Pulmonary artery endothelial cell (primary cell): ENCODE results near the gene TPPP. TPM values are rescaled to one million over a fixed set of nuclear protein-coding genes. Genes with fewer than 3 reads are reported as not detected.

Source experiments
- DNase-seq: peaks from one replicate; pipeline ENCODE4 v3.0.0-alpha.2; 2011; ENCODE audit warnings: low read depth, low spot score
- total RNA-seq: library from RNA; depleted of rRNA; stranded (reverse); fragments of >200 nt; gene quantifications from 2 replicates; pipeline ENCODE4 v1.2.3, GENCODE V29; 2014

TPPP gene
- total RNA-seq, 1 donor from 2014 or later = 0.20 TPM

GRCh38 chr5:665956-666711 is 27.0 kb downstream of the TPPP start:
- no peak for DNase-seq

GRCh38 chr5:665541-665955 is 27.6 kb downstream of the TPPP start:
- DNase-seq = no peak

GRCh38 chr5:664994-665360 is 28.2 kb downstream of the TPPP start:
- DNase-seq = no peak

- DNase-seq = no peak
These were observed 28.7 kb downstream of the TPPP start for GRCh38 chr5:664343-664993.

GRCh38 chr5:663436-664342 is 29.5 kb downstream of the TPPP start:
- no peak for DNase-seq

GRCh38 chr5:662751-663435 is 30.3 kb downstream of the TPPP start:
- DNase-seq = no peak

GRCh38 chr5:661891-662750 is 31.0 kb downstream of the TPPP start:
- DNase-seq = no peak

DNA sequence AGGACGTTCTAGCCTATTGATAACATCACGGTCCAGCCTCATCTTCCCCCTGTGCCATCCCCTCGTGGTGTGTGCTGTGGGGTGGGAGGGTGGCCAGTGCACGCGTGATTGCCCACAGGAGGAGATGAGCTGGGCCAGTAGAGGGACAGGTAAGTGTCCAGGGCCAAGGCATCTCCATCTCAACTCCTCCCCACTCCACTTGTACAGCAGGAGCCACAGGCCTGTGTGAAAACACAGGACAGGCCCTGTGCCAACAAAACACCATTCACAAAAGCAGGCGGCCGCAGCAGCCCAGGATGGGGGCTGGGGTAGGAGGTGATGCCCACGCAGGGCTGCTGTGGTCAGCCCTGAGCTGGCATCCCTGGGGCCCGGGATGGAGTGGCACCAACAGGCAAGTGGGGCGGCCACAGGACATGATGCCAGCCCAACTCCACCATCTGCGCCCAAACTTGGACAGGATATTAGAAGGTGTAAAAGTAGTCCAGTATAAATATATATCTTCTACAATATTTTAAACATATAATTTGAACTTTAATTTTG is 32.6 kb downstream of the TPPP start:
- DNase-seq = no peak

DNA sequence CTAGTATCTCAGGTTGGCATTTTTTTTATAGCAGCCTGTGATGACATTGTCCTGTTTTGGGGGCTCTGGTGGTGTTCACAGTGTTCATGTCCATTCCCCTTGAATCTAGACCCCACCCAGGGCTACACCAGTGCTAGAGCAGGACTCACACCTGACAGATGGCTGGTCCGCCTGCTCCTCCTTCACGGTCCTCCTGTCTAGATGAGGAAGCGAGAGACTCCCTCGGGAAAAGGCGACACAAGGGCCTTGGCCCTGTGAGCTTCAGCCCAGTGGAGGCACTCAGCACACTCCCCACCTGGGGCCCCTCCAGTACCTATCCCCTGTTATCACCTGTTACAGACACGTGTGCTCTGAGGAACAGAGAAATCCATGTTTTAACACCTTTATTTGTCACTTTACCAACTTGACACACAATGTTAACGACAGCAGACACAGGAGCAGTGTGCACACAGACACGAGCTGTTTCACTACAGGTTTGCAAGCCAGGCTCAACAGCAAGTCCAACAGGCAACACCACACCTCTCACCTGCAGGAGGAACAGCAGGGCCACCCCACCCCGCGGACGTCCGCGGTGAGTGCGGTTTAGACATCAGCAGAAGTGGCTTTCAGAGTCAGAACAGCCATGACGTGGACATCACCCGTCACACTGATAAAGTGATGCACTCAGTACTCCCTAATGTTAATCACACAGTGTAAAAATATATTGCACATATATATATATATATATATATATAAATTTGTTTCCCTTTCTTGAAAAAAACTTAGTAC is 33.5 kb downstream of the TPPP start:
- no peak for DNase-seq

DNA sequence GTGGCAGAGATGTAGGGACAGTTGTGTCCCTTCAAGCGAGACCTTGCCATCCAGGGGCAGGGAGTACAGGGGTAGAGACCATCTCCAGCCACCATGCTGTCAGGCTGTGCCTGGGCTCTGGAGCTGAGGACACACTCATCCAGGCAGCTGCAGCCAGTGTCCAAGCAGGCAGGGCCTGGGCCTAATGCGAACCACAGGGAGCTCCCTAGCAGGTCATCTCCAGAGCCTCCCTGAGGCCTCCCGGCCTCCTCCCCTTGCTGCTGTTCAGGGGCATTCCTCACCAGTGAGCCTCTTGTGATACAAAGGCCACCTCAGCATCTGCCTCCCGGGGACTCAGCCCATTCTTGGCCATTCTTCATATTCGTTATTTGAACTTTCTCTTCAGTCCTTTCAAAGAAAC is 35.0 kb downstream of the TPPP start:
- DNase-seq = no peak

- peak; percentile 60 for DNase-seq
These were observed 35.6 kb downstream of the TPPP start for GRCh38 chr5:657570-657969.

GRCh38 chr5:655406-655805 is 37.7 kb downstream of the TPPP start:
- DNase-seq = no peak

DNA sequence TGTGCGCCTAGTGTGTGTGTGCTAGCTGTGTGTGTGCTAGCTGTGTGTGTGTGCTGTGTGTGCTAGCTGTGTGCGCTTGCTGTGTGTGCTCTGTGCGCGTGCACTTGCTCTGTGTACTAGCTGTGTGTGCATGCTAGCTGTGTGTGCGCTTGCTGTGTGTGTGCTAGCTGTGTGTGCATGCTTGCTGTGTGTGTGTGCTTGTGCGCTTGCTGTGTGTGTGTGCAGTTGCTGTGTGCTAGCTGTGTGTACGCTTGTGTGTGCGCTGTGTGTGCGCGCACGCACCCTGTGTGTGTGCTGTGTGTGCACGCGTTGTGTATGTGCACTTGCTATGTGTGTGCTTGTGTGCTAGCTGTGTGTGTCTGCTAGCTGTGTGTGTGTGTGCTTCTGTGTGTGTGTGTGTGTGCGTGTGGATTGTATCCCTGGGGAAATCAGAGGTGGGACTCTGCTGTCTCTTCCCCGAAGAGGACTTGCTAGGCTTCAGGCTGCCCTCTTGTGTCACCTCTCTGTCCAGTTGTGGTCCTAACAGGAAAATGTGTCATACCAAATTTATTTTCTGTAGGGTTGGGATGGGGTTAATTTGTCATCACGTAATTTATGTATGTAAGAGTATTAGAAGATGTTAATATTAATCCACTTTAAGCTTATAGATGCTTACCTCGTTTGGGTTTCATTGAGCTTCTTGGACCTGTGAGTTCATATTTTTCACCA is 38.9 kb downstream of the TPPP start:
- no peak for DNase-seq

DNA sequence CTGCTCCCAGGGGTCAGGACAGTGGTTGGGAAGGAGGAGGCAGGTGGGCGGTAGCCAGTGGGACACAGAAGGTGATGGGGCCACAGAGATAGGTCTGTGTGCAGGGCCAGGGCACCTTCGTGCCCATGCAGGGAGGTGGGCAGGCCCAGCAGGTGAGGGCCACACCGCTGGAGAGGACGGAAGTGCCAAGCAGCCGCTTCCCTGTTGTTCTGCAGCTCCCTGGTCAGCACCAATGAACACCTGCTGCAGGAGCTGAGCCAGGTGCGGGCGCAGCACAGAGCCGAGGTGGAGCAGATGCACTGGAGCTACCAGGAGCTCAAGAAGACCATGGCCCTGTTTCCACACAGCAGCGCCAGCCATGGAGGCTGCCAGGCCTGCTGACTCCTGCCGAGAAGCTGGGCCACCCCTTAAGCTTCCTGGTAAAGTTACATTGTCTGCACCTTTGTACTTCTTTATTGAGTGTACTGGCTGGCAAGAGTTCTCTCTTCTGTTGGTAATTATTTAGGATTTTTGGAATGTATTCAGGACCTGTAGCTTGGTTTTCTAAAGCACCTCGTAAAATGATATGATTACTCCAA is 40.3 kb downstream of the TPPP start:
- no peak for DNase-seq

- DNase-seq = no peak
These were observed 41.1 kb downstream of the TPPP start for GRCh38 chr5:652023-652515.

DNA sequence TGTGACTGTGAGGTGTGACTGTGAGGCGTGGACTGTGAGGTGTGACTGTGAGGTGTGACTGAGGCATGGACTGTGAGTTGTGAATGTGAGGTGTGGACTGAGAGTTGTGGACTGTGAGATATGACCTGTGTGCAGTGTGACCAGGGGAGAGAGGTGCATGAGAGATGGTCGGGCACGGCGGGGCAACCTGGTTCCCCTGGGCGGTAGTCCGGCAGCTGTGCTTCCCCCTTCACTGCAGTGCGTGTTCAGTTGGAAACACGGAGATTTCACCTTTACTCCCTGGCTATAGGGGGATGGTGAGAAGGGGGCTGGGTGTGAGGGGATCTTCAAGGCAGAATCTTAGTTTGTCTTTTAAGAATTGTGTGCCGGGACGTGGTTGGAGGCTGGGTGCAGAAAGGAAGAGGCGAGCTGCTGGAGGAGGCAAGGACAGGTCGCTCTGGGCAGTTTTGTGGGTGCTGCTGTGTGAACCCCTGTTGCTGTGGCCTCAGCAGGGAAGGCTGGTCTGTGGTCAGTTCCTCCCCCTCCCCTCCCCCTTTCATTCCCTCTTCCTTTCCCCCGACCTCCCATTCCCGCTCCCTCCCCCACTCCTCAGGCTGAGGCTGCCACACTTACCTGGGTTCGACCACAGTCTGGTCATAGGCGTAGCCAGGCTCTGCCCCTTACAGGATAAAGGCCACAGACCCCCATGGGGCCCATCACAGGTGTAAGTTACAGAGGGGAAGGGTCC is 41.7 kb downstream of the TPPP start:
- DNase-seq = no peak

DNA sequence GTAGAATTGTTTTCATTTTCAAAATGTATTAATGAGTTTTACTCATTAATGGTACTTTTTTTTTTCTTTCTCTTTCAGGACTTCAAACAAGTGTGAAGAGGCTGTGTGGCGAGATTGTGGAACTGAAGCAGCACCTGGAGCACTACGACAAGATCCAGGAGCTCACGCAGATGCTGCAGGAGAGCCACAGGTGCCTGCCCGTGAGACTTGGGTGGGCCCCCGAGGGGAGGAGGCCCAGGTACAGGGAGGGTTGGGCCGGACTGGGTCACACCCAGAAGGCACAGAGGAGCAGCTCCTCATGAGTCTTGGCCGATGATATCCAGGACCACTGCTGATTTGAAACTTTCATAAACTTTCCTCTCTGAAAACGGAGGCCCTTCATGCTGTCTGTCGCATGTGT is 45.4 kb downstream of the TPPP start:
- DNase-seq = no peak

DNA sequence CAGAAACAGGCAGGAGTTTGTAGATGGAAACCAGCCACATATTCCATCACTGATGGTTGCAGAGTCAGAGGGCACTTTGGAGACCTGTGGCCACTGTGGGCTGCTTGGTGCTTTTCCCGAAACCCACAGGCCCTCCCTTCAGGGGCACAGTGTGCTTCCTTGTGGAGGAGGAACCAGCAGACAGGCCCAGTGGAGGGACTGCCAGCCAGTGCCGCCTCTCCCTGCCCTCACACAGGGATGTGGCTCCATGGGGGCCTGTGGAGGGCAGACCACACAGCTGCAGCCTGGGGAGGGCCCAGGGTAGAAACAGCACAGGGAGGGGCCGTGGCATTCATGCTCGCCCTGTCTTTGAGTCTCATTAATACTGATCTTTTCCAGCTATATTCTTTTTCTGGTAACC is 45.8 kb downstream of the TPPP start:
- DNase-seq = no peak
